ENCODE data around the gene CSF1. TPM values are rescaled to one million over a fixed set of nuclear protein-coding genes. Genes with fewer than 3 reads are reported as not detected.

The CSF1 gene
- total RNA-seq, 1 experiment from 2014 or later = 4.9 TPM

- BruUV-seq (replicated peaks) = no TSS peak
- H3K27me3 ChIP-seq (replicated peaks; ENCODE audit: insufficient read depth, low read depth, low read length, poor library complexity) = no peaks in the 10 kb centered on the region
Measured at GRCh38 chr1:109907190-109907774, 3.4 kb upstream of the CSF1 start.

GRCh38 chr1:109908836-109909235, 1.8 kb upstream of the CSF1 start:
- ChIA-PET CTCF (no interaction called here), POLR2A (ENCODE audit: low non-redundant PET) (no interaction called here)
- Histone ChIP-seq H3K27me3 (replicated peaks; ENCODE audit: insufficient read depth, low read depth, low read length, poor library complexity) (no peaks in the 10 kb centered on the region), H3K36me3 (ENCODE audit: insufficient read depth, low read length, poor library complexity, severe bottlenecking) (no peaks in the 10 kb centered on the region), H3K4me1 (ENCODE audit: insufficient read depth, low read length, poor library complexity, severe bottlenecking) (peaks cover 11% of the 10 kb centered on the region), H3K9me3 (ENCODE audit: low read depth, low read length, poor library complexity, severe bottlenecking) (no peaks in the 10 kb centered on the region), H3K4me3 (ENCODE audit: low read depth, low read length, poor library complexity, severe bottlenecking) (no peak overlapping the region), H3K27ac (ENCODE audit: low read depth, low read length, poor library complexity, severe bottlenecking) (no peak overlapping the region)
- no peak for DNase-seq (ENCODE audit: low spot score)
- BruUV-seq (replicated peaks) = no TSS peak
- intact Hi-C loops (cut with micrococcal nuclease; ENCODE audit: unreplicated experiment) = no loop called here
- TF ChIP-seq CTCF (conservative IDR thresholded peaks at IDR 0.05; ENCODE audit: low read depth, low read length) (no peak), EZH2 (IDR thresholded peaks at IDR 0.05; ENCODE audit: borderline replicate concordance, low read depth, low read length, poor library complexity, severe bottlenecking) (no peak)

More at GRCh38 chr1:109907190-109907774, 3.4 kb upstream of the CSF1 start:
- Histone ChIP-seq H3K9me3 (ENCODE audit: low read depth, low read length, poor library complexity, severe bottlenecking) (no peaks in the 10 kb centered on the region), H3K36me3 (ENCODE audit: insufficient read depth, low read length, poor library complexity, severe bottlenecking) (no peaks in the 10 kb centered on the region), H3K27ac (ENCODE audit: low read depth, low read length, poor library complexity, severe bottlenecking) (no peak overlapping the region), H3K4me3 (ENCODE audit: low read depth, low read length, poor library complexity, severe bottlenecking) (no peak overlapping the region), H3K4me1 (ENCODE audit: insufficient read depth, low read length, poor library complexity, severe bottlenecking) (peaks cover 11% of the 10 kb centered on the region)
- POLR2A ChIA-PET (ENCODE audit: low non-redundant PET) = interaction anchor here (0.6 kb wide), 1 partner anchor 473 kb away, joined by 3 read pairs; no protein-coding TSS in a partner anchor
- no peak for TF ChIP-seq EZH2 (IDR thresholded peaks at IDR 0.05; ENCODE audit: borderline replicate concordance, low read depth, low read length, poor library complexity, severe bottlenecking)
- no peak for TF ChIP-seq CTCF (conservative IDR thresholded peaks at IDR 0.05; ENCODE audit: low read depth, low read length)
- no peak for DNase-seq (ENCODE audit: low spot score)
- CTCF ChIA-PET = no interaction called here
- intact Hi-C loops (cut with micrococcal nuclease; ENCODE audit: unreplicated experiment) = no loop called here

- CTCF ChIA-PET = no interaction called here
- no peak for TF ChIP-seq EZH2 (IDR thresholded peaks at IDR 0.05; ENCODE audit: borderline replicate concordance, low read depth, low read length, poor library complexity, severe bottlenecking)
- no peak for TF ChIP-seq CTCF (conservative IDR thresholded peaks at IDR 0.05; ENCODE audit: low read depth, low read length)
- Histone ChIP-seq H3K27me3 (replicated peaks; ENCODE audit: insufficient read depth, low read depth, low read length, poor library complexity) (no peaks in the 10 kb centered on the region), H3K4me3 (ENCODE audit: low read depth, low read length, poor library complexity, severe bottlenecking) (no peak overlapping the region), H3K36me3 (ENCODE audit: insufficient read depth, low read length, poor library complexity, severe bottlenecking) (no peaks in the 10 kb centered on the region), H3K4me1 (ENCODE audit: insufficient read depth, low read length, poor library complexity, severe bottlenecking) (peaks cover 11% of the 10 kb centered on the region), H3K9me3 (ENCODE audit: low read depth, low read length, poor library complexity, severe bottlenecking) (no peaks in the 10 kb centered on the region), H3K27ac (ENCODE audit: low read depth, low read length, poor library complexity, severe bottlenecking) (no peak overlapping the region)
- DNase-seq (ENCODE audit: low spot score) = no peak
- intact Hi-C loops (cut with micrococcal nuclease; ENCODE audit: unreplicated experiment) = no loop called here
- POLR2A ChIA-PET (ENCODE audit: low non-redundant PET) = no interaction called here
- BruUV-seq (replicated peaks) = no TSS peak
Measured at GRCh38 chr1:109909561-109909960, 1.1 kb upstream of the CSF1 start.

Data from A673 (cell line).